GM04503 (cell line): ENCODE data around the gene CLDN5.
"Not testable (repeated sequence)": the region's sequence is repeated elsewhere in the genome, so short reads cannot be mapped to it uniquely, and the experiment has no call there.

Experiments
- DNase-seq: peaks from one replicate; pipeline ENCODE4 v3.0.0-alpha.2; 2012; ENCODE audit warnings: low read depth

CLDN5 gene

DNA sequence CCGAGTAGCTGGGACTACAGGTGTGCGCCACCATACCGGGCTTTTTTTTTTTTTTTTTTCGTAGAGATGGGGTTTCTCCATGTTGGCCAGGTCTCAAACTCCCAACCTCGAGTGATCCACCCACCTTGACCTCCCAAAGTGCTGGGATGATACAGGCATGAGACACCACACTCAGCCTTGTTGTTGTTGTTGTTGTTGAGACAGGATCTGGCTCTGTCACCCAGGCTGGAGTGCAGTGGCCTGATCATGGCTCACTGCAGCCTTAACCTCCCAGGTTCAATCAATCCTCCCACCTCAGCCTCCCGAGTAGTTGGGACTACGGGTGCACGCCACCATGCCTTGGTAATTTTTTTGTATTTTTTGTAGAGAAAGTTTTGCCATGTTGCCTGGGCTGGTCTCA is 23.4 kb upstream of the CLDN5 start:
- no peak for DNase-seq

DNA sequence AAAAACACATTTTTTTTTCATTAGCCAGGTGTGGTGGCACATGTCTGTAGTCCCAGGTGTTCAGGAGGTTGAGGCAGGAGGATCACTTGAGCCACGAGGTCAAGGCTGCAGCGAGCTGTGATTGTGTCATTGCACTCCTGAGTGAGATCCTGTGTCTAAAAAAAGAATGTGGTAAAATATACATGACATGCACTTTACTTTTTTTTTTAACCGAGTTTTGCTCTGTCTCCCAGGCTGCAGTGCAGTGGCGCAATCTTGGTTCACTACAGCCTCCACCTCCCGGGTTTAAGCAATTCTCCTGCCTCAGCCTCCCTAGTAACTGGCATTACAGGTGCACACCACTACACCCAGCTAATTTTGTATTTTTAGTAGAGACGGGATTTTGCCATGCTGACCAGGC is 22.5 kb upstream of the CLDN5 start:
- DNase-seq: no peak

DNA sequence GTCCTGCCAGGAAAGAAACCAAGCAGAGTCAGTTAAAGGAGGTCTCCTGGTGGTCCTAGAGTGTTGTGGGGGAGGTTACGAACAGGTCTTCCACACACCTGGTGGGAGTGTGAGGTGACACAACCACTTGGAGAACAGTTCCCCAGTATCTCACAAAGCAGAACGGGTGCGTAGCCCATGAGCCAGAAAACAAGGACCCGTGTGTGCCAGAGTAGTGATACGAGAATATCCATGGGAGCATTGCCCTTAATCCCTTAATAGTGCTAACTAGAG is 21.7 kb upstream of the CLDN5 start:
- no peak for DNase-seq

DNA sequence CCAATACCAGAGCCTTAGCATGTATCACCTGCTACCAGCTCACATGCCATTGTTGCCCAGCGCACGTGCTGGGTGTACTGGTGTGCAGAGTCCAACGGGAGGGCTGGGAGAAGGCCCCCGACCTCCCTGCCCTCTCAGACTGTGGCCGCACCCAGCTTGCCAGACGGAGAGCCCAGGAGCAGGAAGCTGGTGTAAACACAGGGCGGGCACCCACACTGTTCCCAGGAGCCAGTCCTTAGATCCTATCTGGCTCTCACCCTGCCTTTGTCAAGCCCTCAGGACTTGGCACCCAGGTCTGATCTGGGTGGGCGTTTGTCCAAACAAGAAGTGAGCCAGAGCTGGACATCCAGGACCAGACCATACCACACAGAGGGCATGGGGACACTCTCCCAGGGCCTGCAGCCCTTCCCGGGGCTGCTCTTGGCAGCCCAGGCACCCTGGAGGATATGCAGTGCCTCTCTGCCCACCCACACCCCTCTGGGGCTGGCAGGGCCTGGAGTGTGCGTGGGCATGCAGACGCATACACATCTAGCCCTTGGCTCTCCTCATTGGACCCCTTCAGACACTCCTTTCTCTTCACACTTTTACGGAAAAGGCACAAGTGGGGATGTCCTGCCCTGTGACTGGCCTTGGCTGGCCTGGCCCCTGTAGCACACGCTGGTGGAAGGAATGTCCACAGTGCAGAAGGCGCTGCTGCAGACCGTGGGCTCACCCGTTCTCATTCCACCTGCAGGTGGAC is 19.9 kb upstream of the CLDN5 start:
- DNase-seq: no peak

DNA sequence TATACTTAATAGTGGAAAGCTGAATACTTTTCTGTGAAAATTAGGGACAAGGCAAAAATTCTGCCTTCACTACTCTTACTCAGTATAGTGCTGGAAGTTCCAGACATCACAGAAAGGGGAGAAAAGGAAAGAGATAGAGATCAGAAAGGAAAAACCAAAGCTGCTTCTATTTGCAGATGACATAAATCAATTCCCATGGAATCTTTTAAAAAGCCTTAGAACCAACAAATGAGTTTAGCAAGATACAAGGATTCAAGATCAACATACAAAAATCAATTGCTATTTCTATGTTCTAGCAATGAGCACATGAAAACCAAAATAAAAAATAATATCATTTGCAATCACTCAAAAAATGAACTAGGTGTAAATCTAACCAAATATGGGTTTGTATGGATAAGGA is 16.2 kb upstream of the CLDN5 start:
- DNase-seq: no peak

DNA sequence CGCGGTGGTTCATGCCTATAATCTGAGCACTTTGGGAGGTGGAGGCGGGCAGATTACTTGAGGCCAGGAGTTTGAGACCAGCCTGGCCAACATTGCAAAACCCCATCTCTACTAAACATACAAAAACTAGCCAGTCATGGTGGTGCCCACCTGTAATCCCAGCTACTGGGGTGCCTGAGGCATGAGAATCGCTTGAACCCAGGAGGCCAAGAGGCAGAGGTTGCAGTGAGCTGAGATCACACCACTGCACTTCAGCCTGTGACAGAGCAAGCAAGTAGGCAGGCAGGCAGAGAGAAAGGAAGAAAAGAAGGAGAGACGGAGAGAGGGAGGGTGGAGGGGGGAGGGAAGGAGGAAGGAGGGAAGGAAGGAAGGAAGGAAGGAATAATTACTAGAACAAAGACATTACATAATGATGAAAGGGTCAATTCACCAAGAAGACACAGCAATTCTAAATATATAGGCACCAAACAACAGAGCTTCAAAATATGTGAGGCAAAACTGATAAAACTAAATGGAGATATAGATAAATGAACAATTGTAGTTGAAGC is 13.8 kb upstream of the CLDN5 start:
- no peak for DNase-seq

DNA sequence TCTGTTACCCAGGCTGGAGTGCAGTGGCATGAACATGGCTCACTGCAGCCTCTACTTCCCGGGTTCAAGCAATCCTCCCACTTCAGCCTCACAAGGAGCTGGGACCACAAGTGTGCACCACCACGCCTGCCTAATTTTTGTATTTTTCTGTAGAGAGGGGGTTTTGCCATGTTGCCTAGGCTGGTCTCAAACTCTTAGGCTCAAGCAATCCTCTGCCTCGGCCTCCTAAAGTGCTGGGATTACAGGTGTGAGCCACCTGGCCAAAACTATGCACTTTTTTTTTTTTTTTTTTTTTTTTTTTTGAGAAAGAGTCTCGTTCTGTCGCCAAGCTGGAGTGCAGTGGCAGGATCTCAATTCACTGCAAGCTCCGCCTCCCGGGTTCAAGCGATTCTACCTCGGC is 12.4 kb upstream of the CLDN5 start:
- no peak for DNase-seq

DNA sequence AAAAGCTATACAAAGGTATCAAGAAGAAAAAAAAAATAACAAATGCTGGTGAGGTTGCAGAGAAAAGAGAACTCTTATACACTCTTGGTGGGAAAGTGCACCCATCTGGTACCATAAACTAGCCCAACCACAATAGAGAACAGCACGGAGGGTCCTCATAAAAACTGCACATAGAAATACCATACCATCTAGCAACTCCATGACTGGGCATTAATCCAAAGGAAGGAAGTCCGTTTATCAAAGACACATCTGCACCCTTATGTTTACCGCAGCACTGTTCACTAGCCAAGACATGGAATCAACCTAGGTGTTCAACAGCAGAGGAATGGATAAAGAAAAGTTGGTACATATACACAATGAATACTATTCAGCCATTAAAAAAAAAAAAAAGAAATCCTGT is 10.8 kb upstream of the CLDN5 start:
- DNase-seq: no peak

DNA sequence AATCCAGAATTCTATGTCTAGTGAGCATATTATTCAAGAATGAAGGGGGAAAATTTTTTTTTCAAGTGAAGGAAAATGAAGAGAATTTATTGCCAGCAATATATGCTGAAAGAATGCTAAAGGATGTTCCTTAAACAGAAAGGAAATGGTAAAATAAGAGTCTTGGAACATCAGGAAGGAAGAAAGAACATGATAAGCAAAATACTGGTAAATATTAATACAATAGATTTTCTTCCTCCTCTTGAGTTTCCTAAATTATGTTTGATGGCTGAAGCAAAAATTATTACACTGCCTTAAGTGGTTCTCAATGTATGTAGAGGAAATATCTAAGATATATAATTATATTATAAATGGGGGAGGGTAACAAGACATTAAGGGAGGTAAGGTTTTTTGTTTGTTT is 9.6 kb upstream of the CLDN5 start:
- DNase-seq: no peak

DNA sequence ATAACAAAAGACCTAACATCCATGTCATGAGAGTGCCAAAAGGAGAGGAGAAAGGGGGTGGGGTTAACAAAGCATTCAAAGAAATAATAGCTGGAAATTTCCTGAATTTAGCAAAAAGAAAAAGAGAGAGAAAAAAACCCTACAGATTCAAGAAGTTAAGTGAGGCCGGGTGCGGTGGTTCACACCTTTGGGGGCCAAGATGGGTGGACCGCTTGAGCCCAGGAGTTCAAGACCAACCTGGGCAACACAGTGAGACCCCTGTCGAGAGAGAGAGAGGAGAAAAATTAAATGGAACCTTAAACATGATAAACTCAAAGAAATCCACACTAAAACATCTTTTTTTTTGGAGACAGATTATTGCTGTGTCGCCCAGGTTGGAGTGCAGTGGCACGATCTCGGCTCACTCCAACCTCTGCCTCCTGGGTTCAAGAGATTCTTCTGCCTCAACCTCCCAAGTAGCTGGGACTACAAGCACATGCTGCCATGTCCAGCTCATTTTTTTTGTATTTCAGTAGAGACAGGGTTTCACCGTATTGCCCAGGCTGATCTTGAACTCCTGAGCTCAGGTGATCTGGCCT is 8.9 kb upstream of the CLDN5 start:
- DNase-seq: no peak

DNA sequence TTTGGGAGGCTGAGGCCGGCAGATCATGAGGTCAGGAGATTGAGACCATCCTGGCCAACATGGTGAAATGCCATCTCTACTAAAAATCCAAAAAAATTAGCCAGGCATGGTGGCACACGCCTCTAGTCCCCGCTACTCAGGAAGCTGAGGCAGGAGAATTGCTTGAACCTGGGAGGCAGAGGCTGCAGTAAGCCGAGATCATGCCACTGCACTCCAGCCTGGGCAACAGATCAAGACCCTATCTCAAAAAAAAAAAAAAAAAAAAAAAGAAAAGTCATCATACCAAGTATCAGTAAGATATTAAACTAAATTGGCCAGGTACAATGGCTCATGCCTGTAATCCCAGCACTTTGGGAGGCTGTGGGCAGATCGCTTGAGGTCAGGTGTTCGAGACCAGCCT is 7.1 kb upstream of the CLDN5 start:
- not testable (repeated sequence) for DNase-seq

DNA sequence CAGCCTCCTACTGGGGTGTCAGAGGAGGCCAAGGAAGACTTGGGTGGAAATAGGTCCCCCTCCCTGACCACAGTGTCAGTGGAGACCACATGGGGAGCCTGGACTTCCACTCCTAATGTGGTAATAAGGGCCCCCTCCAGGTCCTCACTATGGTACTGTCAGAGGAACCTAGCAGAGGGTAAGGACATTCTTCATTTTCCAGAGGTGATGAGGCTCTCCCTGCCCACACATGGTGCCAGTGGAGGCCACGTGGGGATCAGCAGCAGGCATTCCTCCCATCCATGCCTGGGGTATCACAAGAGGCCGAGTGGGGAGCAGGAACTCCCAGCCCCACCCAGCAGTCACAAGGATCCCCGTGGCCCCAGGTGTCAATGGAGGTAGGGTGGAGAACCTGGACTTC is 6.5 kb upstream of the CLDN5 start:
- no peak for DNase-seq

DNA sequence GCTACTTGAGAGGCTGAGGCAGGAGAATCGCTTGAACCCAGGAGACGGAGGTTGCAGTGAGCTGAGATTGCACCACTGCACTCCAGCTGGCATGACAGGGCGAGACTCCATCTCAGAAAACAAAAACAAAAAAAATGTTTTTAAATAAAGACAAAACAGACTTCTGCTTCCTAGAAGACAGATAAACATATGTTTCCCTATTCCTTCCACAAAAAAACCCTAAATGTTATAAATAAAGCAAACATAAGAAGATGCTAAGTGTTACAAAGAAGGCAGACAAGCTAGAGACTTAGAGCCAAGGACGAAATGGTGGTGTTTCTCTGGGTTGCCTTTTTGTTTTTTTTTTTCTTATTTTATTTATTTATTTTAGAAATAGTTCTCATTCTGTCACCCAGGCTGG is 5.6 kb upstream of the CLDN5 start:
- DNase-seq: no peak

DNA sequence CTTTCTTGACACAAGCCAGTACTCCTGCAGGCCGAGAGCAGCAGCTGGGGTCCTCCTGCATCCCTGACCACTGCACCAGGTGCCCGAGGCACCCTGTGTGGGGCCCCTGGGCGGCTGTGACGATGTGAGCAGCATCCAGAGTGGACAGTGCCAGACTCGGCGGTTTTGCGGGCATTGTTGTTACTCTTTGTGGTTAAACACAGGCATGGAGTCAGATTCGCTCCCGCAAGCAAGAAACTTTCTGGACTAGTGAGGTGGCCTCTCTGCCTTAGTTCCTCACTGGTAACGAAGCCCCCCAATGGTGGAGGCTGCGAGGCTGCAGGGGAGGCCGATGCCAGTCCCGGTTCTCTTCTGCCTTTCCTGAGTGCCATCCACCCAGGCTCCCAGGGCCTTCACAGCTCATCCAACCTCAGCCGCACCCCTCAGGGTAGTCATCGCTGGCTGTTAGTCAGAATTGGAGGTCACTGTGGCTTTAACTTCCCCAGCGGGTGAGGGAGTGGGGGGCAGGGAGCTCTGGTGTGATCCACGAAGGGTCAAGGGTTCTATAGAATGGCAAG is 3.7 kb upstream of the CLDN5 start:
- no peak for DNase-seq

DNA sequence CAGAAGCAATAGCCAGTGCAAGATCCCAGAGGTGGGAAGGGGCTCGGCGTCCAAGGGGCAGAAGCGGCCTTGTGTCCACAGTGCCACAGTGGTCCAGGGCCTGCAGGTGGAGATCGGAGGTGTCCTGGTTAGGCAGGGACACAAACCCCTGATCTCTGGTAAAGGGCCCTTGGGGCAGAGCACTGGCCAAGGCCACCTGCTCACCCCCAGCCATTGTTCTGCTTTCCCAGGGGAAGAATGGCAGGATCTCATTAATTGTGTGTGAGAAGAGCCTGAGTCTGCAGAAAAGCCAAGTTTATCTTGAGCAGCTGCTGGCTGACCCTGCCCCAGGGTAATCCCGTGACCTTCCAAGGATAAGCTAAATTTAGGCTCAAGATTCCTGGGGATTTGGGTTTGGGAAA is 3.1 kb upstream of the CLDN5 start:
- no peak for DNase-seq

DNA sequence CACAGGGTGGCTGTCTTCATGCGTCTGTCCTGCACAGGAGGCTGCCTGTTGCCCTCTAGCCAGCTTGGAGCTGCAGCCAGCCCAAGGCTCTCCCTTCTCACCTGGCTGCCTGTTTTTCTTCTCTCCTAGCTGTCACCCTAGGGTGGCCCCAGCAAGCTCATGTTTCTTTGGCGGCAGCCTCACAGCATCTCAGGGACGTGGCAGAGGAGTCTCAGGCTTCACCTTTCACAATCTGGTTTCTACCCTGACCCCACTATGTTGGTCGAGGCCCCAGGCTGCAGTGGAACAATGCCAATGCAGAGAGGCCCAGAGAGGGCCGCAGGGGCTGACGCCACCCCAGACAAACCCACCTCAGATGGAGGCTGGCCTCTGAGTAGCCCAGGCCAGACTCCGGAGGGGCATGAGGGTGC is 2.5 kb upstream of the CLDN5 start:
- no peak for DNase-seq

DNA sequence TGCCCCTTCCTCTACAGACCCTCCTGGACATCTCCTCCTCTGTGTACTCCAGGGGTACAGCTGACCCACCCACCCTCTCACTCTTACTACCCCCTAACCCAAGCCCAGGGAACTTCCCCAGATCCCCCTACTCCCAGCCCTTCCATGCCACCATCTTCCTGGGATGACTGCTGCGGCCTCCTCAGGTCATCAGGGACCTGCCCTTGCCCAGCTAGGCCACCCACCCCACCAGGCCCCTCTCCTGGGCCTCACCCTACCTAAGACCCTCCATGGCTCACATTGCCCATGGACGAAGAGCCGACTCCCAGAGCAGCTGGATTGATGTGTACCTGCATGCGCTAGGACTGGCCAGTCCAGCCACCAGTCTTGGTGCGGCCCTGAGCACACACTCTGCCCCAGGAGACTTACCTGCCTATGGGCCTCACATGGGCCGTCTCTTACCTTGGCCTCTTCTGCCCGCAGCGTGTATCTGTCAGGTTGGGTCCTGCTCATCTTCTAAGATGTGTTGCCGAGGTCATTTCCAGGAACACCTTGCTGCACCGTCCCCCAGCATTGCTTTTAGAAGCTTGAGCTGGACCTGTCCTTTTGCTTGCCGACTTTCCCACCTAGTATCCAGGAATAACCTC is 2.0 kb upstream of the CLDN5 start:
- DNase-seq: no peak

DNA sequence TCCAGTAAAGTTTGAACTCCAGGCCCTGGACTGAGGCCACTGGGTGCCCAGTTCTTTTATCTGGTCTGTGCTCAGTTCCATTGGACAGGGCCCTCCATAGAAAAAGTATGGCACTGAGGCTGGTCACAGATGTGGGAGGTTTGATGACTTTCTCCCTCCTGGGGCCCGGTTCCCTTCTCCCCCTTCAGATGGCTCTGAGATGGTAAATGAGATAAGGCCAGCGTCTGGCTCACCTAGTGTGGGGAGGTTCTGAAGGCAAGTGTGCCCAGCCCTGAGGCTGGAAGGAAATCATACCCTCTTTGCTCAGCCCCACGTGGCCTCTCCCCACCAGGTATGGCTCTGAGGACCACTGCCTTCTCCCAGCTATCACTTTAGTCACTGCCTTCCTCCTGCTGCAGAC is 1.5 kb upstream of the CLDN5 start:
- no peak for DNase-seq

DNA sequence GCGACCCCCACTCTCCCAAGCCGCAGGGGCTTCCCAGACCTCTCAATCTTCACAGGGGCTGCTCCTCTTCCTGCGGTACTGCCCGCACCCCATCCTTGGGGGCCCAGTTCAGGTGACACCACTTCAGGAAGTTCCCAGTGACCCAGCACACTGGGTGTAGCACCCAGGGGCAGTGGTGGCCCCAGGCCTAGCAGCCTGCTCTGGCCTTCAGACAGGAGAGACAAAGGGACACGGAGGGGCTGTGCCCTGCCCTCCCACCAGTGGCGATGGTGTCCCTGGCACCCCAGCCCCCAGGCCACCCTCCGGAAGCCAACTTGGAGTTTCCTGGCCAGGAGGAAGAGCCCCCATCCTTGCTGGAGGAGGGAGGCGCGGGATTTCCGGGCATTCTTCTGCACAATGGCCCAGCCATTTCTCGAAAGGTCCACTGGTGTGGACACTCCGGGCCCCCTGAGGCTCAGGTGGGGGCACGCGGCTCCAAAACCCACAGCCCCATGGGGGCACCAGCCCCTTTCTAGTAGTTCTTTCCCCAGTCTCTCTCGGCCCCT is 978 bp upstream of the CLDN5 start:
- DNase-seq: no peak

DNA sequence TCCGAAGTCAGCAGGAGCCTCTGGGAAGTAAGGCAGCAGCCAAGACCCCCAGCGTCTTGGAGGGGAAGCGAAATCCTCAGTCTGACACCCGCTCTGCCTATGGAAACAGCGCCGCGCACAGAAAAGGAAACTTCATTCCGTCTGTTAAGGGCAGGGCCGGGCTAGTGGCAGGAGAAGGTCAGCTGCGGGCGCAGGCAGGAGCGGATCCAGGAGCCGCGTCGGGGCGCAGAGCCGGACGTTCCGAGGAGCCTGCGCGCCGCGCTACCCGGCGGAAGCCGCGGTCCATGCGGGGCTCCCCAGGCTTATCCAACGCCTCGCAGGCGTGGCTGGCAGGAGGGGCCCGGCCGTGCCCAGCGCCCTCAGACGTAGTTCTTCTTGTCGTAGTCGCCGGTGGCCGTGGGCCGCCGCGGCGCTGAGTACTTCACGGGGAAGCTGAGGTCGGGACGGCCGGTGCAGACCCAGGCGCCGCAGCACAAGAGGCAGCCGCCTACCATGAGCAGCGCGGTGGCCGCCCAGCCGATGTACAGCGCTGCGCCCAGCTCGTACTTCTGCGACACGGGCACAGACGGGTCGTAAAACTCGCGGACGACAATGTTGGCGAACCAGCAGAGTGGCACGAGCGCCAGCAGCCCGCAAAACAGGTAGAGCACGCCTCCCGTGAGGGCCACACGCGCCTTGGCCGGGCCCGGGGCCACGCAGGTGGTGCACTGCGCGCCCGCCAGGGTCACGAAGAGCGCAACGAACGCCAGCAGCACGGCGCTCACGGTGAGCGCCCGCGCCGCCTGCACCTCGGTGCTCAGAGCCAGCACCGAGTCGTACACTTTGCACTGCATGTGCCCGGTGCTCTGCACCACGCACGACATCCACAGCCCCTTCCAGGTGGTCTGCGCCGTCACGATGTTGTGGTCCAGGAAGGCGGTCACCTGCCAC is 705 bp downstream of the CLDN5 start:
- DNase-seq: no peak

DNA sequence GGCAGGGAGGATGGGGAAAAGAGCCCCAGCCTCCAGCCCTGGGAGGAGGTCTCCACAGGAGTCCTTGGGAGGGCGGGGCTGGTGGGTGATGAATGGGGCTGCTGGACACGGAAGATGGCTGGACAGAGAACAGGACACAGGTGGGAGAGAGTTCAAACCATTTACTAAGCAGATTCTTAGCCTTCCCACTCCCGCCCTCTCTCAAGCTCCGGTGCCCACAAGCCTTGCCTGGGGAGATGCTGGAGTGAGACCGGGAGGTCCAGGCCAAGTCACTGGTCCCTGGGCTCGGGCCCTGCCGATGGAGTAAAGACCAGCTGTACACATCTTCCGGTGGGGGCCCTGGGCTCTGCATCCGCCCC is 1.4 kb downstream of the CLDN5 start:
- DNase-seq: no peak

DNA sequence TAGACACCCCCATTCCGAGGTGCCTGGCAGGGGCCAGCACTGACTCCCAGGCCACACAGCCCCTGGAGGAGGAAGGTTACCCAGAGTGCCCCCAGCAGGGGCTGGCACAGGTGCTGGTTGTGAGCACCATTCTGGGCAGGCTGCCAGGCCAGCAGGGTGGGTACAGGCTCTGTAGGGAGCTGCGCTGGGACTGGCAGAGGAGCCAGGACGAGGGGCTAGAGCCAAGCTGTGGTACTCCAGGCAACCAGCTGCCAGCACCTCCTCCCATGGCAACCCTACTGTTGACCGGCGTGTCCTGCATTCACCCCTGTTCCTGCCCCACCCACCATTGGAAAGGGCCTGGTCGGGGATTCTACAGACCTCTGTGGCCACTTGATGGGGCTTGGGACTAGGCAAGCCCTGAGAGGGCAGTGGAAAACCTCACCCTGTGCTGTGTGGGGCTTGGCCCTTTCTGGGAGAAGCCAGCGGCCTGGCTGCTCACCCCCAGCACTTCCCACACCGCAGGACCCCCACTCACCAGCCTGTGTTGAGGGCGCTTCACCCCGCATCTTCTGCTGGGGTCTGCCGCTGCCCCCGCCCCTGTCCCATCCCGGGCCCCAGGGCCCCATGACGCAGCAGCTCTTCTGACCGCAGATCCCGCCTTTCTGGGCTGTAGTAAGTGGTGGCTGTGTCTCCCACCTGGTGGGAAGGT is 1.9 kb downstream of the CLDN5 start:
- no peak for DNase-seq
